MM.1S (cell line): ENCODE results near the gene EPHB1.
A peak's percentile ranks its signal among the peaks of the same experiment; 100 is the strongest.
"Not testable (repeated sequence)": the region's sequence is repeated elsewhere in the genome, so short reads cannot be mapped to it uniquely, and the experiment has no call there.

ENCODE experiments used
- DNase-seq: peaks from one replicate; pipeline ENCODE4 v3.0.0-alpha.2; 2015
- H2AFZ ChIP-seq: fragments of 300-600 bp; sonication (generic); 2 replicates; pipeline ENCODE4 v1.6.0; 2016; ENCODE audit warnings: antibody characterized with exemption, low read length
- H3F3A ChIP-seq: fragments of 300-600 bp; sonication (generic); 2 replicates; pipeline ENCODE4 v1.6.1; 2016; ENCODE audit warnings: mild to moderate bottlenecking, antibody characterized with exemption, low read length, moderate library complexity, mixed read lengths; ENCODE audit not compliant: insufficient read depth
- H3K27ac ChIP-seq: fragments of 300-600 bp; sonication (generic); 2 replicates; pipeline ENCODE4 v1.5.1; 2016; ENCODE audit warnings: mild to moderate bottlenecking, low read length
- H3K27me3 ChIP-seq: fragments of 300-600 bp; sonication (generic); replicated peaks from 2 replicates; pipeline ENCODE4 v1.6.0; 2016; ENCODE audit warnings: low read length; ENCODE audit not compliant: insufficient read depth
- H3K36me3 ChIP-seq: fragments of 300-600 bp; sonication (generic); replicated peaks from 2 replicates; pipeline ENCODE4 v1.6.1; 2016; ENCODE audit warnings: mild to moderate bottlenecking, low read length, mixed read lengths; ENCODE audit not compliant: insufficient read depth
- H3K4me1 ChIP-seq: fragments of 300-600 bp; sonication (generic); 2 replicates; pipeline ENCODE4 v1.6.1; 2016; ENCODE audit warnings: low read length, mixed read lengths
- H3K4me2 ChIP-seq: fragments of 300-600 bp; sonication (generic); 2 replicates; pipeline ENCODE4 v1.6.0; 2016; ENCODE audit warnings: low read depth, low read length
- H3K4me3 ChIP-seq: fragments of 300-600 bp; sonication (generic); 2 replicates; pipeline ENCODE4 v1.5.1; 2016; ENCODE audit warnings: low read length, mixed read lengths
- H3K79me2 ChIP-seq: fragments of 300-600 bp; sonication (generic); 2 replicates; pipeline ENCODE4 v1.6.1; 2016; ENCODE audit warnings: mixed run types, low read length, mixed read lengths
- H3K9ac ChIP-seq: fragments of 300-600 bp; sonication (generic); 2 replicates; pipeline ENCODE4 v1.6.1; 2016; ENCODE audit warnings: low read length, mixed read lengths
- H3K9me2 ChIP-seq: fragments of 300-600 bp; sonication (generic); replicated peaks from 2 replicates; pipeline ENCODE4 v1.6.1; 2016; ENCODE audit warnings: mild to moderate bottlenecking, low read length, mixed read lengths; ENCODE audit not compliant: insufficient read depth
- H3K9me3 ChIP-seq: fragments of 300-600 bp; sonication (generic); replicated peaks from 2 replicates; pipeline ENCODE4 v1.6.1; 2016; ENCODE audit warnings: mild to moderate bottlenecking, low read length, mixed read lengths; ENCODE audit not compliant: insufficient read depth
- H4K20me1 ChIP-seq: fragments of 300-600 bp; sonication (generic); 2 replicates; pipeline ENCODE4 v1.6.1; 2016; ENCODE audit warnings: mild to moderate bottlenecking, low read length, moderate library complexity, mixed read lengths; ENCODE audit not compliant: insufficient read depth
- EZH2 ChIP-seq: fragments of 300-600 bp; sonication (generic); optimal IDR thresholded peaks from 2 replicates; pipeline ENCODE3; 2017; ENCODE audit warnings: low read depth, mild to moderate bottlenecking, antibody characterized with exemption, low read length, mixed read lengths
- EZH2phosphoT487 ChIP-seq: fragments of 300-600 bp; sonication (generic); IDR thresholded peaks from 2 replicates; pipeline ENCODE4 v1.6.1; 2018; ENCODE audit warnings: antibody characterized with exemption, low read length
- TF ChIP-seq, protein P1 (sequence below): fragments of 300-600 bp; sonication (generic); IDR thresholded peaks from 2 replicates; pipeline ENCODE4 v1.5.1; 2016; ENCODE audit warnings: antibody characterized with exemption, low read length, mixed read lengths

EPHB1 gene

DNA sequence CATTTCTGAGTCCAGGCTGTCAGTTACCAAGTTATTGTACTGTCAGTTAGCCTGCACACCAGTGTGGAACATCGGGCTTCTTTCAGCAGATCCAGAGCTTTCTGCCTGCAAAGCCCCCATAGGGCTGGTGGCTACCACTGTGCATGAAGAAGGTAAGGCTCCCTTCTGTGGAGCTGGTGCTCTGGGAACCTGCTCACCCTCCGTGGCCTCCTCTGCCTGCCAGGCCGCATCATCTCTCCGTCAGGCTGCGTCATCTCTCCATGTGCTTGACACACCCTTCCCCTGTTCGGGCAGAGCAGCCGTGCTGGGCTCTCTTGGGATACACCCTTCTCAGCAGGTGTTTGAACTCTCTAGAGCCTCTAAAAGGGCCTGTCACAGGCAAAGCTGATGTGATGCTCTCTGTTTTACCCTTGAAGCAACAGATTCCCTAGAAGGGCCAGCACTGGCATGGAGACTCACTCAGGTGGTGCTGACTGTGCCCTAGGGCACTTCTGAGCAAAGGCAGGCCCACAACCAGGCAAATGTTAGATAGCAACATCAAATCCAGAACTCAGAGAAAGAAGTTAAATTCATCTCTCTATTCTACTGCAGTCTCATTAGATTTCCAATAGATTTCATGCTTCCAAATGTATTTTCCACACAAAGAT lies 261.1 kb downstream of the EPHB1 start:
- Histone ChIP-seq H3K9me2 (no peaks in the 10 kb centered on the region), H3K9me3 (no peaks in the 10 kb centered on the region), H3K79me2 (no peaks in the 10 kb centered on the region), H3K36me3 (no peaks in the 10 kb centered on the region), H3K27me3 (no peaks in the 10 kb centered on the region), H3K27ac (no peak overlapping the region), H3K4me1 (no peaks in the 10 kb centered on the region), H3F3A (no peaks in the 10 kb centered on the region), H3K9ac (no peak overlapping the region), H3K4me2 (no peak overlapping the region), H2AFZ (no peak overlapping the region), H4K20me1 (no peaks in the 10 kb centered on the region), H3K4me3 (no peak overlapping the region)
- DNase-seq = no peak
- no peak for TF ChIP-seq EZH2
- TF ChIP-seq, protein P1, sequence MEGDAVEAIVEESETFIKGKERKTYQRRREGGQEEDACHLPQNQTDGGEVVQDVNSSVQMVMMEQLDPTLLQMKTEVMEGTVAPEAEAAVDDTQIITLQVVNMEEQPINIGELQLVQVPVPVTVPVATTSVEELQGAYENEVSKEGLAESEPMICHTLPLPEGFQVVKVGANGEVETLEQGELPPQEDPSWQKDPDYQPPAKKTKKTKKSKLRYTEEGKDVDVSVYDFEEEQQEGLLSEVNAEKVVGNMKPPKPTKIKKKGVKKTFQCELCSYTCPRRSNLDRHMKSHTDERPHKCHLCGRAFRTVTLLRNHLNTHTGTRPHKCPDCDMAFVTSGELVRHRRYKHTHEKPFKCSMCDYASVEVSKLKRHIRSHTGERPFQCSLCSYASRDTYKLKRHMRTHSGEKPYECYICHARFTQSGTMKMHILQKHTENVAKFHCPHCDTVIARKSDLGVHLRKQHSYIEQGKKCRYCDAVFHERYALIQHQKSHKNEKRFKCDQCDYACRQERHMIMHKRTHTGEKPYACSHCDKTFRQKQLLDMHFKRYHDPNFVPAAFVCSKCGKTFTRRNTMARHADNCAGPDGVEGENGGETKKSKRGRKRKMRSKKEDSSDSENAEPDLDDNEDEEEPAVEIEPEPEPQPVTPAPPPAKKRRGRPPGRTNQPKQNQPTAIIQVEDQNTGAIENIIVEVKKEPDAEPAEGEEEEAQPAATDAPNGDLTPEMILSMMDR = no peak

DNA sequence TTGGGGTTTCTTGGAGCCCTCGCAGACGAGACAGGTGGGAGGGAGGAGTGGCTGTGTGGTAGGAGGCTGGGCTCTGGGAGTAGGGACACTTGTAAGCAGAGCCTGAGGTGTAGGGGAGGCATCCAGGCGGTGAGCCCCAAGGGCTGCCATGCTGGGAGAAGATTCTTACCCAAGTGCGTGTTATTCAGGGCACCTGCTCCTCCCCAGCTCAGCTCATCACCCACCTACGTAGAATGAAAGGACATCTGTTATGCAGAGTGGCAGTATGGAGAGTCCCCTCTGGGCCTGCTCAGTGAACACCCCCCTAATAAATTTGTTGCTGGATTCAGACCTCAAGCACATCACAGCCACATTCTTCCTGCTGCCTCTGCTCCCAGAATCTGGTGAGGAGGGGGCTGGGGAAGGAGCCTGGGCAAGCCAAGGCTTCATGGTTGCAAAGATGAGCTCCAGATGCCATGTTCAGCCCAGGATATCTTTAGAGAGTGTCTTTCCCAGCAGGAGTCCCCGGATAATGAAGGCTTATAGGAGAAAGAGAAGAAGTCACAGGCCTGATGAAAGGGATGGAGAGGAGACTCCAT lies 261.8 kb downstream of the EPHB1 start:
- Histone ChIP-seq H2AFZ (no peak overlapping the region), H3K4me2 (no peak overlapping the region), H3K27ac (no peak overlapping the region), H4K20me1 (no peaks in the 10 kb centered on the region), H3K36me3 (no peaks in the 10 kb centered on the region), H3K4me1 (no peaks in the 10 kb centered on the region), H3K9ac (no peak overlapping the region), H3K27me3 (no peaks in the 10 kb centered on the region), H3K4me3 (no peak overlapping the region), H3F3A (no peaks in the 10 kb centered on the region), H3K79me2 (no peaks in the 10 kb centered on the region), H3K9me3 (no peaks in the 10 kb centered on the region), H3K9me2 (no peaks in the 10 kb centered on the region)
- TF ChIP-seq EZH2phosphoT487 (no peak), EZH2 (no peak)
- TF ChIP-seq, protein P1 = no peak
- no peak for DNase-seq

DNA sequence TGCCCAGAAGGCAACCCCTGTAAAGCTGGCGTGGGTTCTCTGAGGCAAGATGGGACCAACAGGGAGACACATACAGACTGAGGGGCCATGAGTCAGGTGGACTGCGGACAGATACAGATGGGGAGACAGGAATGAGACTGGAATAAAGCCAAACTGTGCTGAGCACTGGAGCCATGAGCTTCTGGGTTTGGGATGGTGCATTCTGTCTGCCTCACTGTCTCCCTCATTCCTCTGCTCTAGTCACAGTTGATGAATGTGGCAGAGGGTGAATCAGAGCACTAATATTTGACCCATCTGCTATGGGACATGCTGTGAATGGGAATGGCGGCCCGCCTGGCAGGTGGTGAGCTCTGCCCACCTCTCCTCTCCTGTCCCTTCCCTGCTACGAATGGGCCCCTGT lies 262.9 kb downstream of the EPHB1 start:
- H3K79me2 ChIP-seq = no peaks in the 10 kb centered on the region
- no peaks in the 10 kb centered on the region for H3K27me3 ChIP-seq
- no peak overlapping the region for H3K4me3 ChIP-seq
- H3K9me2 ChIP-seq = no peaks in the 10 kb centered on the region
- H3F3A ChIP-seq = no peaks in the 10 kb centered on the region
- H2AFZ ChIP-seq = no peak overlapping the region
- H4K20me1 ChIP-seq = no peaks in the 10 kb centered on the region
- no peak overlapping the region for H3K9ac ChIP-seq
- H3K36me3 ChIP-seq = no peaks in the 10 kb centered on the region
- no peak for TF ChIP-seq EZH2phosphoT487
- no peaks in the 10 kb centered on the region for H3K9me3 ChIP-seq
- no peak overlapping the region for H3K27ac ChIP-seq
- DNase-seq = no peak
- H3K4me1 ChIP-seq = no peaks in the 10 kb centered on the region
- H3K4me2 ChIP-seq = no peak overlapping the region

DNA sequence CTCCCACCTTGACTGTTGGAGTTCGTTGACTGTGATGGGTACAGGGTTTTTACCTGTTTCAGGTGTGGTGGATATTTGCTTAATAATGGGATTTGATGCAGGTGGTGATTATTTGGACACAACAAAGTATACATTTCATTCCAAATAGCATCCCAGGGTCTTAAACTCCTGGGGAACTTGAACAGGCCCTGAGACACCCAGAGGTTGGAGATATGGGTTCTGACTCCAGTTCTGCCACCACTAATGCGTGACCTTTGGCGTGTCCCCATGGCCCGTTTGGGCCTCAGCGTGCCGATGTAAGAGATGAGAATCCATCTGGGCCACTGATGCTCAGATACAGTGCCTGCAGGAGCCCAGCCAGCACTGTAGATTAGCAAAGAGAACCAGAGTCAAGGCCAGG lies 264.5 kb downstream of the EPHB1 start:
- Histone ChIP-seq H2AFZ (no peak overlapping the region), H3F3A (no peaks in the 10 kb centered on the region), H3K9ac (no peak overlapping the region), H3K9me2 (no peaks in the 10 kb centered on the region), H3K4me1 (no peaks in the 10 kb centered on the region), H3K4me2 (no peak overlapping the region), H3K4me3 (no peak overlapping the region), H3K27ac (no peak overlapping the region), H3K9me3 (no peaks in the 10 kb centered on the region), H3K79me2 (no peaks in the 10 kb centered on the region), H3K36me3 (no peaks in the 10 kb centered on the region), H4K20me1 (no peaks in the 10 kb centered on the region), H3K27me3 (no peaks in the 10 kb centered on the region)
- DNase-seq = no peak
- TF ChIP-seq EZH2phosphoT487 = no peak
- TF ChIP-seq EZH2 = no peak
- TF ChIP-seq, protein P1 = no peak

DNA sequence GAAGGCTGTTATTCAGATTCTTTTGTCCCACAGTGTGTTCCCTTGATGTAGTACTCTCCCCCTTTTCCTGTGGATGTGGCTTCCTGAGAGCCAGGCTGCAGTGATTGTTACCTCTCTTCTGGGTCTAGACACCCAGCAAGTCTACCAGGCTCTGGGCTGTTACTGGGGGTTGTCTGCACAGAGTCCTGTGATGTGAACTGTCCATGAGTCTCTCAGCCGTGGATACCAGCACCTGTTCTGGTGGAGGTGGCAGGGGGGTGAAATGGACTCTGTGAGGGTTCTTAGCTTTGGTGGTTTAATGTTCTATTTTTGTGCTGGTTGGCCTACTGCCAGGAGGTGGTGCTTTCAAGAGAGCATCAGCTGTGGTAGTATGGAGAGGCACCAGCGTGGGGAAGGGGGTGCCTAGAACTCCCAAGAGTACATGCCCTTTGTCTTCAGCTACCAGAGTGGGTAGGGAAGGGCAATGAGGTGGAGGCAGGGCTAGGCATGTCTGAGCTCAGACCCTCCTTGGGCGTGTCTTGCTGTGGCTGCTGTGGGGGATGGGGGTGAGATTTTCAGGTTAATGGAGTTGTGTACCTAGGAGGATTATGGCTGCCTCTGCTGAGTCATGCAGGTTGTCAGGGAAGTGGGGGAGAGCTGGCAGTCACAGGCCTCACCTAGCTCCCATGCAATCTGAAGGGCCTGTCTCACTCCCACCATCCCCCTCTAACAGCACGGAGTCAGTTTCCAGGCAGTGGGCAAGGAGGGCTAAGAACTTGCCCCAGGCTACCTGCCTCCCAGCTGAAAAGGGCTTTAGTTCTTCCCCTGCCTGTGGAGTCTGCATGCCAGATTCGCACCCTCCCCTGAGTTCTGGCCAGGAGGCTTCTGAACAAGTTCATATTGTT lies 272.0 kb downstream of the EPHB1 start:
- H3K27ac ChIP-seq, H3K36me3 ChIP-seq, H3K27me3 ChIP-seq, H4K20me1 ChIP-seq, H3K9me2 ChIP-seq, H3K4me1 ChIP-seq, H3F3A ChIP-seq, H3K79me2 ChIP-seq, H3K9me3 ChIP-seq, H3K4me3 ChIP-seq, H3K9ac ChIP-seq: not testable (repeated sequence)
- 0 out of 2 replicates have a peak overlapping the region, but pooled peaks have one; percentile 18 for H3K4me2 ChIP-seq
- DNase-seq = peak; percentile 65
- H2AFZ ChIP-seq = peak overlapping the region; percentile 45; the same call in 1 of the 2 replicates
